HG02588 (cell line): ENCODE results near the gene CACNA1B.

Experiments
- ATAC-seq: cut with Tn5 transposase; IDR thresholded peaks from one replicate; pipeline ENCODE4 v1.9.1; 2021; ENCODE audit warnings: mild to moderate bottlenecking, moderate library complexity; ENCODE audit not compliant: unreplicated experiment

Gene CACNA1B

GRCh38 chr9:138067613-138068367 is 190.2 kb downstream of the CACNA1B start:
- no peak for ATAC-seq

- ATAC-seq: no peak
These were observed 191.0 kb downstream of the CACNA1B start for GRCh38 chr9:138068601-138069035.

DNA sequence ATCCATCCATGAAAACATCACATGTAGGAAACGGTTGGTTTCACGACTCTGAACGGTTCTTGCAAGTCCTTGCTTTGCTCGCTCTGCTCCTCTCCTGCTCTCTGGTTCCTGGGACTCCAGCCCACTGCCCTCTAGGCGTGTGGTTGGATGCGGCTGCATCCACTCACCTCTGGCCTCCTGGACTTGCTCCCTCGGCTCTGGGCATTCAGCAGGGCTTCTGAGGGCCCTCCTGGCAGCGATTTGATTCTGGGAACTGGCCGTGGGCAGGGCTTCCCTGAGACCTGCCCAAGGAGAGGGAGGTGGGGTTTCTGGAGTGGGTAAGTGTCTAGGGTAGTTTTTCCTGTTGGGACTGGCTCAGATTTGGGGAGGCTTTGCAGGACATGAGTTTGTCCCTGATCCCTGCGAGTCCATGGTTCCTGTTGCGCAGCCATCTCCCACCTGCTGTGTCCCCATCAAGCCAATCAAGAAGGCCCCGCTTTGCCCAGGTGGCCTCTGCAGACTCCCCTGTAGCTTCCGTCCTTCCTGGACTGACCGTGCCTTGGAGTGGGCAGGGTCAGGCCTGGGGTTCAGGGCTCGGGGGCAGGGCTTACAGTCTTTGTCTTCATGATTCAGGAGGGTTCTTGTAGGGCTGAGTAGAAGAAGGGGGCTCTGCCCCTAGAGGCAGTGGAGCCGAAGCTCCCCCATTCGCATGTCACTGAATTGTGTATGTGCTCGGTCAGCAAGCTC is 192.3 kb downstream of the CACNA1B start:
- ATAC-seq: no peak

DNA sequence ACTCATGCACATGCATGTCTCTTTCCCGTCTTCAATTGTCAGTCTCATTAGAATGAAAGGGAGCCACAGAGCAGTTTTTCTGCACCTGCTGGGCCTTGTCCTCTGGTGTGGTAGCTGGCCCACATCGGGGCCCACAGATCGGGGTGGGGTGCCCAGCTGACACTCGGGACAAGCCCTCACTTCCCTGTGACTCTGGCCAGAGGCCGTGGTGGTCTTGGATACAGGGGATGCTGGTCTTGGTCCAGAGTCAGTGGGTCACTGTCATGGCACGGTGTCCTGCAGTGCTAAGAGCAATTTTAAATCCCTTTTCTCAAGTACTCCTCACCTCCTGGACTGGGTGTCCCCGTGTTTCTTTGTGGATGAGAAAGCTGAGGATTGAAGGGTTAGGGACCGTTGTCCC is 193.2 kb downstream of the CACNA1B start:
- ATAC-seq: no peak

DNA sequence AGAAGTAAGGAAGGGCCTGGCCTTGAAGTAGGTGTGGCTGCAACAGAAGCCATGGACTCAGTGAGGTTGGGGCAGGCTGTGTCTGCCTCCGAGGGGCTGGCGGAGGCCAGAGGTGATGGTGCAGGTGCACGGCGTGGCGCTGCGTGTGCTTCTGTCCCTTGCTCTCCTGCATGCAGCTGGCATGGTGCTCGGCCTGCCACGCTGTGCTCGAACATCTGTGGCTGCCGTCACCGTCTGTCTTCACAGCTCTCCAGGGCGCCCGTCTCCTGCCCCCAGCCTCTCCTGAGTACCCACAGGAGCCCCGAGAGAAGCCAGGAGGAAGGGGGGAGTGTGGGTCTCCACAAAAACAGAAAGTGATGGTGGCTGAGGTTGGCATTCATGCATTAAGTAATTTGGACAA is 193.7 kb downstream of the CACNA1B start:
- no peak for ATAC-seq

- ATAC-seq: no peak
These were observed 194.1 kb downstream of the CACNA1B start for GRCh38 chr9:138071731-138072130.

GRCh38 chr9:138072161-138072842 is 194.7 kb downstream of the CACNA1B start:
- ATAC-seq: no peak

- ATAC-seq: no peak
These were observed 195.3 kb downstream of the CACNA1B start for GRCh38 chr9:138072897-138073296.

GRCh38 chr9:138073408-138073807 is 195.8 kb downstream of the CACNA1B start:
- no peak for ATAC-seq

DNA sequence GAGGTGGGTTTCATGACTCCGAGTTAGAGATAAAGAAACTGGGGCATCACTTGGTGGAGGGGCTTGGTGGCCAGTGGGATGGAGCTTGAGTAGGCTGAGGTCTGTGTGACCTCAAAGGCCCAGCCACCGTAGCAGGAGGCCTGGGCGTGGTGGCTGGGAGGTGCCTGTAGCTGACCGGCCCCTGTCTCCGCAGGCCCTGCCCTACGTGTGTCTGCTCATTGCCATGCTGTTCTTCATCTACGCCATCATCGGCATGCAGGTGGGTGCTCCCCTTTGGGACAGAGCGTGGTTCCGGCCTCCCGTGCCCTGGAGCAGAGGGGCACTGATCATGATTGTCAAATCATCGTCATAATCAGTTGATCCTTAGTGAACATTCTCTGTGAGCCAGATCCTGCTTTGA is 196.2 kb downstream of the CACNA1B start:
- ATAC-seq: no peak

DNA sequence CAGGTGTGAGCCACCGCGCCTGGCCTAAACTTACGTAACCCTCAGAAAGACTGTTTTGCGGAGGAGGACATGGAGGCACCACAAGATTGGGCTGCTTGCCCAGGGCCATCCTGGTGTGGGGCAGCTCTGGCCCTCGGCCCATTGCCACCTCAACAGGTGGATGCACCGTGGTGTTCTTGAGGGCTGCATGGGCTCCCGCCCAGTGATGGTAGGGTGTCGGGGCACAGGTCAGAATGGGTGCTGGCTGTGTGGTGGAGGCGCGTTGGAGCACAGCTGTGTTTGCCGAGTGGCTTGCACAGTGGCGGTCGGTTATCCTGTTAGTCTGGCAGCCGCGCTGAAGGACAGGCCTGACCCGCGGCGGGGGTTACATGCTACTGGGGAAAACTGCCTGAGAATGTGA is 196.9 kb downstream of the CACNA1B start:
- ATAC-seq: no peak

DNA sequence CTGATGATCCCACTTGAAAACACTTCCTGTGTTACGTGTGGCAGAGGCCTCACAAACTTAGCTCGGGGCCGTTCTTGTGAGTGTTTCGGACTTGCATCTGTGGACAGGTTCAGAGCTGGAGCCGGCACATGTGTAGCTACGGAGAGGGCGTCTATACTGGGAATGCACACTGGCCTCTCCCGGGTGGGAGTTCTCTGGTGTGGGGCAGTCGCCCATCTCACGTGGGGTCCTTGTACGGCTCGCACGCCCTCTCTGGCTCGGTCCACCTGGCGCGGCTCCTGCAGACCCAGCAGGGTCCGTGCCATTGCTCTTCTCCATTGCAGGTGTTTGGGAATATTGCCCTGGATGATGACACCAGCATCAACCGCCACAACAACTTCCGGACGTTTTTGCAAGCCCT is 197.9 kb downstream of the CACNA1B start:
- no peak for ATAC-seq

- ATAC-seq: no peak
These were observed 198.5 kb downstream of the CACNA1B start for GRCh38 chr9:138075961-138076649.

GRCh38 chr9:138076650-138077009 is 199.0 kb downstream of the CACNA1B start:
- no peak for ATAC-seq

- ATAC-seq: no peak
These were observed 199.5 kb downstream of the CACNA1B start for GRCh38 chr9:138077126-138077525.

DNA sequence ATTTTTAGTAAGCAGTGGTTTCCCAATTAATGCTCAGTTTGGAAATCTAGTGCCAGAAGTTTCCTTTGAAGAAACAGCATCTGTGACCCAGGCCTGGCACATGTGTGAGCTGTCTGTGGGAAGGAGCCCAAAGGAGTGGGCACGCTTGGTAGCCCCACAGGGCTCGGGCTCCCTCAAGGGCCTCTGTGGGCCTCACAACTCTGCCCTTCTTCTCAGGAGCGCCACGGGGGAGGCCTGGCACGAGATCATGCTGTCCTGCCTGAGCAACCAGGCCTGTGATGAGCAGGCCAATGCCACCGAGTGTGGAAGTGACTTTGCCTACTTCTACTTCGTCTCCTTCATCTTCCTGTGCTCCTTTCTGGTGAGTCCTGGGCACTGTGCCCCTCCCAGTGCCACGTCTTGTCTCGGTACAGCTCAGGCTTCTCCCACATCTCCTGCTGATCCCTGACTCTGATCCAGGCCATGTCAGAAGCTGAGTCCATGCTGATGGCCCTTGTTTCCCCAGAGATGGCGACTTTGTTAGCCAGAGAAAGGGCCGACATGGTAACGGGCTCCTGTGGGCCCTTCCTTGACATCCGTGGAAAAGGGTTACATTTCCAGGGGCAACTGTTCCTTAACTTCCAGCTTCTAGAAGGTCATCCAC is 200.4 kb downstream of the CACNA1B start:
- no peak for ATAC-seq

- no peak for ATAC-seq
These were observed 201.3 kb downstream of the CACNA1B start for GRCh38 chr9:138078846-138079245.

GRCh38 chr9:138080979-138081378 is 203.4 kb downstream of the CACNA1B start:
- no peak for ATAC-seq

GRCh38 chr9:138082918-138083636 is 205.5 kb downstream of the CACNA1B start:
- no peak for ATAC-seq

GRCh38 chr9:138083873-138084272 is 206.3 kb downstream of the CACNA1B start:
- ATAC-seq: no peak
